ENCODE data around the gene FIBCD1.

Gene FIBCD1

GRCh38 chr9:130858739-130859705 is 80.0 kb downstream of the FIBCD1 start:
- DNase-seq, result peak in 1 of 42 donors; percentile 34
- intact Hi-C loops (cut with DNase I), result no loop called here

- peak in 1 of 42 donors; percentile 40 for DNase-seq
- intact Hi-C loops (cut with DNase I), result no loop called here
Observed at GRCh38 chr9:130857864-130858738, 80.9 kb downstream of the FIBCD1 start.

GRCh38 chr9:130856474-130856873 is 82.6 kb downstream of the FIBCD1 start:
- intact Hi-C loops (cut with DNase I), result no loop called here
- no peak for DNase-seq

GRCh38 chr9:130854835-130855234 is 84.2 kb downstream of the FIBCD1 start:
- no peak for DNase-seq
- intact Hi-C loops (cut with DNase I), result no loop called here

- DNase-seq, result peak in 1 of 42 donors; percentile 21
- intact Hi-C loops (cut with DNase I), result no loop called here
Observed at GRCh38 chr9:130854092-130854491, 85.0 kb downstream of the FIBCD1 start.

GRCh38 chr9:130852801-130853200 is 86.2 kb downstream of the FIBCD1 start:
- intact Hi-C loops (cut with DNase I), result no loop called here

More at GRCh38 chr9:130852801-130853200, 86.2 kb downstream of the FIBCD1 start:
- no peak for DNase-seq
